NCI-H2107 treated with DMSO at 0.1 percent for 48 hours (cell line): ENCODE measurements around the gene AP4S1.

Experiments
- DNase-seq: peaks from one replicate; lab custom pipeline; 2025; ENCODE audit not compliant: unreplicated experiment; lab: John Stamatoyannopoulos, UW

The AP4S1 gene

GRCh38 chr14:31128601-31129526 is 103.4 kb downstream of the AP4S1 start:
- no peak for DNase-seq

- DNase-seq, result no peak
Measured at GRCh38 chr14:31133133-31133532, 107.7 kb downstream of the AP4S1 start.

GRCh38 chr14:31137214-31137889 is 111.9 kb downstream of the AP4S1 start:
- no peak for DNase-seq

GRCh38 chr14:31138301-31138700 is 112.9 kb downstream of the AP4S1 start:
- DNase-seq, result no peak

GRCh38 chr14:31139301-31139847 is 113.9 kb downstream of the AP4S1 start:
- no peak for DNase-seq

GRCh38 chr14:31142455-31143087 is 117.1 kb downstream of the AP4S1 start:
- no peak for DNase-seq
